Spleen (tissue), 11 donors: ENCODE results near the gene DNAJB6. TPM values are rescaled to one million over a fixed set of nuclear protein-coding genes. Genes with fewer than 3 reads are reported as not detected.

Source experiments
- DNase-seq: peaks from one replicate; pipeline ENCODE4 v3.0.0-alpha.2; 2020
- H3K27ac ChIP-seq, 8 donors: fragments of 200-600 bp; sonication (generic) in 7 of 8; 1 replicate in 4 of 8; 2 replicates in 4 of 8; pipeline versions ENCODE4 v1.5.0 to v1.8.0; 2016 to 2021; ENCODE audit warnings: inconsistent platforms in 4 of 8, mild to moderate bottlenecking in 4 of 8, moderate library complexity in 1 of 8
- H3K27me3 ChIP-seq, 7 donors: fragments of 200-600 bp; sonication (generic) in 6 of 7; replicated peaks in 1 of 7; 1 replicate in 4 of 7; 2 replicates in 3 of 7; pipeline versions ENCODE4 v1.5.0 to v1.8.0; 2016 to 2021; ENCODE audit warnings: inconsistent platforms in 3 of 7, mild to moderate bottlenecking in 1 of 7
- H3K36me3 ChIP-seq, 6 donors: fragments of 200-600 bp; sonication (generic) in 5 of 6; 1 replicate in 4 of 6; 2 replicates in 2 of 6; pipeline versions ENCODE4 v1.5.0 to v1.8.0; 2016 to 2021; ENCODE audit warnings: inconsistent platforms in 2 of 6
- H3K4me1 ChIP-seq, 6 donors: fragments of 200-600 bp; sonication (generic) in 5 of 6; 1 replicate in 3 of 6; 2 replicates in 3 of 6; pipeline versions ENCODE4 v1.5.0 to v1.8.0; 2016 to 2021; ENCODE audit warnings: inconsistent platforms in 3 of 6
- H3K4me3 ChIP-seq, 8 donors: fragments of 200-600 bp; sonication (generic) in 7 of 8; 1 replicate in 4 of 8; 2 replicates in 4 of 8; pipeline versions ENCODE4 v1.5.0 to v1.8.0; 2016 to 2021; ENCODE audit warnings: inconsistent platforms in 4 of 8, mild to moderate bottlenecking in 4 of 8, moderate library complexity in 2 of 8
- H3K9me3 ChIP-seq, 8 donors: fragments of 200-600 bp; sonication (generic) in 7 of 8; 1 replicate in 4 of 8; 2 replicates in 4 of 8; pipeline versions ENCODE4 v1.5.0 to v1.8.0; 2016 to 2021; ENCODE audit warnings: inconsistent platforms in 4 of 8
- POLR2A ChIP-seq, 3 donors: fragments of 450-650 bp; IDR thresholded peaks; one replicate each; pipeline ENCODE4 v1.5.1; 2017; ENCODE audit warnings: antibody characterized with exemption in 3 of 3, mild to moderate bottlenecking in 1 of 3
- POLR2AphosphoS5 ChIP-seq, 3 donors: sonication (generic); formaldehyde crosslinking; IDR thresholded peaks; one replicate each; pipeline ENCODE4 v1.5.1; 2017; ENCODE audit warnings: antibody characterized with exemption in 3 of 3
- WGBS, 5 donors: extraction: QIAGEN DNeasy Blood & Tissue Kit in 3 of 5; methylation state at CpG; one replicate each; pipeline versions ENCODE4 v1.1.5 to v1.1.7; 2013 to 2018; 5-methylcytosine and 5-hydroxymethylcytosine counted together
- intact Hi-C: fragments of 100-400 bp; cut with DNase I; formaldehyde crosslinking; loops from one replicate; pipeline ENCODE4 v1.15.0; 2023; ENCODE audit warnings: low total_unique reads
- polyA plus RNA-seq, 3 donors: library from polyadenylated mRNA; stranded (reverse); fragments of 200-250 nt; gene quantifications; one replicate each; pipeline ENCODE4 v1.2.1, GENCODE V29; 2013
- total RNA-seq, 7 donors: library from RNA; depleted of rRNA in 3 of 7; stranded (reverse); fragments of >200 nt in 3 of 7; fragmentation: NEBNext Ultra II Directional in 4 of 7; extraction: Animal tissue kit (Norgen Biotek cat#: 25700) in 4 of 7; gene quantifications; one replicate each; pipeline versions ENCODE4 v1.1.0 to v1.2.1, GENCODE V29; 2016 to 2021
- TF ChIP-seq, protein P1 (sequence below), 11 experiments: fragments of 200-600 bp in 7 of 11; fragments of 450-650 bp in 4 of 11; sonication (generic) in 4 of 11; IDR thresholded peaks in 8 of 11; conservative IDR thresholded peaks in 3 of 11; 1 replicate in 7 of 11; 2 replicates in 4 of 11; pipeline versions ENCODE4 v1.4.0 to v1.8.0; 2016 to 2021; ENCODE audit warnings: antibody characterized with exemption in 11 of 11, inconsistent platforms in 4 of 11, mild to moderate bottlenecking in 1 of 11
- donor health status: healthy with polysubstance abuse.
- donor health status: DM: no; HTN: no; CAD: no; lungs with moderate emphysema.
- donor health status: DM: no; HTN: no; CAD: no.
- donor health status: Bipolar disorder and iron deficiency.
- donor health status: healthy.
- donor health status: DM: no; HTN: no; CAD: no.
- donor health status: DM: yes; HTN: yes; CAD: no.

DNAJB6 gene
- total and polyA plus RNA-seq, 10 donors = 37.7 to 115 (median 92.0) TPM

DNA sequence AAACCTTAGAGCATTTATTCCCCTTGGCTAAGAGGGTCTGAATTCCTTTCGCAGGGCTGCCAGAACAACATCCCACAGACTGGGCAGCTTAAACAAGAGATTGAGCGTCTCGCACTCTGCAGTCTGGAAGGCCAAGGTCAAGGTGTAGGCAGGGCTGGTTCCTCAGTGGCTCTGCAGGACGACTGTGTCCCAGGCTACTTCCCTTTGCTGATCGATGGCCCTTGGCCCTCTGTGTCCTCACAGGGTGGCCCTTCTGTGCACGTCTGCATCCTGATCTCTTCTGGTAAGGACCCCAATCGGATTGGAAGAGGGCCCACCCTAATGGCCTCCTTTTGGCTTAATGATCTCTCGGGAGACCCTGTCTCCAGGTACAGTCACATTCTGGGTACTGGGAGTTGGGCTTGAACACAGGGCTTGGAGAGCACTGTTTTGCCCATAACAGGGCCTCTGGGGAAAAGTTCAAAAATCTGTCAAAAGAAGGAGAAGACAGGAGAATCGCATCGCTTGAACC lies 35.1 kb upstream of the DNAJB6 start:
- peak overlapping the region in 1 of 8 donors; percentile 42 for H3K4me3 ChIP-seq
- H3K27ac ChIP-seq = peak overlapping the region; percentile 60 to 87 (median 78)
- H3K27me3 ChIP-seq = peaks cover 0 to 7% (median 0%) of the 10 kb centered on the region in 7 donors
- intact Hi-C loops = no loop called here
- TF ChIP-seq POLR2AphosphoS5 (IDR thresholded peaks at IDR 0.05) (no peak), POLR2A (IDR thresholded peaks at IDR 0.05) (no peak)
- TF ChIP-seq, protein P1, sequence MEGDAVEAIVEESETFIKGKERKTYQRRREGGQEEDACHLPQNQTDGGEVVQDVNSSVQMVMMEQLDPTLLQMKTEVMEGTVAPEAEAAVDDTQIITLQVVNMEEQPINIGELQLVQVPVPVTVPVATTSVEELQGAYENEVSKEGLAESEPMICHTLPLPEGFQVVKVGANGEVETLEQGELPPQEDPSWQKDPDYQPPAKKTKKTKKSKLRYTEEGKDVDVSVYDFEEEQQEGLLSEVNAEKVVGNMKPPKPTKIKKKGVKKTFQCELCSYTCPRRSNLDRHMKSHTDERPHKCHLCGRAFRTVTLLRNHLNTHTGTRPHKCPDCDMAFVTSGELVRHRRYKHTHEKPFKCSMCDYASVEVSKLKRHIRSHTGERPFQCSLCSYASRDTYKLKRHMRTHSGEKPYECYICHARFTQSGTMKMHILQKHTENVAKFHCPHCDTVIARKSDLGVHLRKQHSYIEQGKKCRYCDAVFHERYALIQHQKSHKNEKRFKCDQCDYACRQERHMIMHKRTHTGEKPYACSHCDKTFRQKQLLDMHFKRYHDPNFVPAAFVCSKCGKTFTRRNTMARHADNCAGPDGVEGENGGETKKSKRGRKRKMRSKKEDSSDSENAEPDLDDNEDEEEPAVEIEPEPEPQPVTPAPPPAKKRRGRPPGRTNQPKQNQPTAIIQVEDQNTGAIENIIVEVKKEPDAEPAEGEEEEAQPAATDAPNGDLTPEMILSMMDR (IDR thresholded peaks at IDR 0.05 in 8 of 11, conservative IDR thresholded peaks at IDR 0.05 in 3 of 11) = no peak
- H3K36me3 ChIP-seq = no peaks in the 10 kb centered on the region
- H3K4me1 ChIP-seq = peaks cover 5 to 50% (median 21%) of the 10 kb centered on the region in 6 donors
- H3K9me3 ChIP-seq = no peaks in the 10 kb centered on the region
- WGBS, 5 donors = 48 to 66% (median 59%) methylated on average over 10 of the region's 10 CpGs
- DNase-seq = no peak

DNA sequence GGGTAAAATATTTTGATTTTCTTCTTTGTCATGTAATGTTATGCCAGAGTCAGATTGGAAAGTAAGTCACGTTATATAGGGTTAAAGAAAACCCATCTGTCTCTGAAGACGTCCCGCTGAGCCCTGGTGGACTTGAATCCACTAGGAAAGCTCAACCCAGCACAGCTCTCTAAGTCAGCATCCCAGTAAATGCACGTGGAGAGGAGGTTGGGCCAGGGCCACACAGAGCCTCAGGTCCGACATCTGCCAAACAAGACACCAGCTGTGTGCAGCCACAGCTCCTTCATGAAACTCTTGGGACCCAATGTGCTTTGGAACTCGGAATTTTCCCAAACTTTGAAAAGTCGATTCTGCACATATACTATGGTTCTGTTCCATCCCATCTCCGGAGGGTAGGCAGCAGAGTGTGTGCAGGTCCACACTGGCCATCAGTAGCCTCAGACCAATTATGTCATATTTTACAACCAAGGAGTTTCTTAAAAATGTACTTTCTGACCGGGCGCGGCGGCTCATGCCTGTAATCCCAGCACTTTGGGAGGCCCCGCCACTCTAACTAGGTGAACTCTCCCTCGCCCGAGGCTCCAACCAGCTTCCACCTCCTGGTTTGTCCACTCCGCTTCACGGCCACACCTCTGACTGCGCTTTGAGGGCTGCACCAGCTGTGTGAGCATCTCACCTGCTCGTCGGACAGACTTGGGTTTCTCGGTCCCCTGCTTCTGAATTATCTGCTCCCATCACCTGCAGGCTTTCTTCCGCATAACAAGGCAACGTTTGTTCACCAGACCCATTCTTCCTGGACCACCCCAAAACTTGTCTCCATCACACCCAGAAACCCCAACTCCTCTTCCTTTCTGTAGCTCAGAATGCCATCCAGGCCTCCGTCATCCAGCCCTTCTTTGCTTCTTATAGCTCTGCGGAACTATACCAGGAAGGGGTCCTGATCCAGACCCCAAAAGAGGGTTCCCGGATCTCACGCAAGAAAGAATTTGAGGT lies 29.7 kb upstream of the DNAJB6 start:
- no peak for DNase-seq
- Histone ChIP-seq H3K36me3 (no peaks in the 10 kb centered on the region), H3K9me3 (no peaks in the 10 kb centered on the region), H3K27me3 (no peaks in the 10 kb centered on the region), H3K27ac (no peak overlapping the region), H3K4me3 (no peak overlapping the region), H3K4me1 (peaks cover 0 to 14% (median 10%) of the 10 kb centered on the region in 6 donors)
- 88 to 92% (median 89%) methylated on average over 27 of the region's 27 CpGs for WGBS, 5 donors
- TF ChIP-seq, protein P1 (IDR thresholded peaks at IDR 0.05 in 8 of 11, conservative IDR thresholded peaks at IDR 0.05 in 3 of 11) = no peak
- TF ChIP-seq POLR2A (IDR thresholded peaks at IDR 0.05) = no peak
- no peak for TF ChIP-seq POLR2AphosphoS5 (IDR thresholded peaks at IDR 0.05)
- intact Hi-C loops = no loop called here

- TF ChIP-seq, protein P1 (IDR thresholded peaks at IDR 0.05 in 8 of 11, conservative IDR thresholded peaks at IDR 0.05 in 3 of 11) = no peak
- TF ChIP-seq POLR2AphosphoS5 (IDR thresholded peaks at IDR 0.05) = no peak
- TF ChIP-seq POLR2A (IDR thresholded peaks at IDR 0.05) = no peak
- no peak for DNase-seq
- H3K27me3 ChIP-seq = no peaks in the 10 kb centered on the region
- H3K9me3 ChIP-seq = no peaks in the 10 kb centered on the region
- 77 to 88% (median 83%) methylated on average over 10 of the region's 10 CpGs for WGBS, 5 donors
- H3K36me3 ChIP-seq = no peaks in the 10 kb centered on the region
- no peak overlapping the region for H3K27ac ChIP-seq
- no peaks in the 10 kb centered on the region for H3K4me1 ChIP-seq
- H3K4me3 ChIP-seq = no peak overlapping the region
- intact Hi-C loops = no loop called here
Observed at GRCh38 chr7:157309988-157310668, 26.7 kb upstream of the DNAJB6 start.
